Activated CD4-positive, alpha-beta T cell treated with anti-CD3 and anti-CD28 coated beads, Interleukin-2, amount 50 U/mL, for 16 hours (primary cell): Measurements from ENCODE around the gene BSND.
"Not testable (repeated sequence)": the region's sequence is repeated elsewhere in the genome, so short reads cannot be mapped to it uniquely, and the experiment has no call there.

Source experiments
- DNase-seq: peaks from one replicate; pipeline ENCODE4 v3.0.0-alpha.2; 2020

BSND gene

GRCh38 chr1:55024163-55024562 is 25.4 kb downstream of the BSND start:
- not testable (repeated sequence) for DNase-seq

- not testable (repeated sequence) for DNase-seq
Measured at GRCh38 chr1:55026682-55027081, 27.9 kb downstream of the BSND start.

- DNase-seq = not testable (repeated sequence)
Measured at GRCh38 chr1:55031098-55031497, 32.4 kb downstream of the BSND start.

- DNase-seq = no peak
Measured at GRCh38 chr1:55033265-55033614, 34.5 kb downstream of the BSND start.

GRCh38 chr1:55034476-55035133 is 35.9 kb downstream of the BSND start:
- DNase-seq = no peak

- no peak for DNase-seq
Measured at GRCh38 chr1:55035904-55036303, 37.2 kb downstream of the BSND start.

- no peak for DNase-seq
Measured at GRCh38 chr1:55037733-55038551, 39.2 kb downstream of the BSND start.

GRCh38 chr1:55038552-55038838 is 39.8 kb downstream of the BSND start:
- no peak for DNase-seq

GRCh38 chr1:55038974-55039341 is 40.2 kb downstream of the BSND start:
- DNase-seq = no peak

- DNase-seq = no peak
Measured at GRCh38 chr1:55039342-55040082, 40.8 kb downstream of the BSND start, which contains the start of gene PCSK9. Gene PCSK9 (plus strand): TSS chr1:55039548. CDS start chr1:55039838, 290 bp downstream.

- no peak for DNase-seq
Measured at GRCh38 chr1:55040083-55040932, 41.6 kb downstream of the BSND start.

GRCh38 chr1:55040933-55041494 is 42.3 kb downstream of the BSND start:
- DNase-seq = no peak

GRCh38 chr1:55041613-55042012 is 42.9 kb downstream of the BSND start:
- no peak for DNase-seq

- no peak for DNase-seq
Measured at GRCh38 chr1:55043011-55043410, 44.3 kb downstream of the BSND start.

- no peak for DNase-seq
Measured at GRCh38 chr1:55043726-55044125, 45.0 kb downstream of the BSND start.

- no peak for DNase-seq
Measured at GRCh38 chr1:55044617-55045397, 46.1 kb downstream of the BSND start.

- no peak for DNase-seq
Measured at GRCh38 chr1:55045430-55045829, 46.7 kb downstream of the BSND start.

- no peak for DNase-seq
Measured at GRCh38 chr1:55046871-55047270, 48.1 kb downstream of the BSND start.

- DNase-seq = no peak
Measured at GRCh38 chr1:55047611-55048010, 48.9 kb downstream of the BSND start.

- no peak for DNase-seq
Measured at GRCh38 chr1:55048453-55049270, 49.9 kb downstream of the BSND start.
